Uterus (tissue), 4 donors: ENCODE measurements around the gene ADCY6. TPM values are rescaled to one million over a fixed set of nuclear protein-coding genes. Genes with fewer than 3 reads are reported as not detected.

ENCODE experiments used
- DNase-seq, 2 donors: peaks; one replicate each; pipeline ENCODE4 v3.0.0-alpha.2; 2019 to 2020
- H3K27ac ChIP-seq, 2 donors: fragments of 200-600 bp; sonication (generic); 1 replicate in 1 of 2; 2 replicates in 1 of 2; pipeline ENCODE4 v1.5.1; 2016 to 2018
- H3K27me3 ChIP-seq, 2 donors: fragments of 200-600 bp; sonication (generic); one replicate each; pipeline ENCODE4 v1.5.1; 2018 to 2019; ENCODE audit warnings: control low read depth in 1 of 2
- H3K36me3 ChIP-seq, 2 donors: fragments of 200-600 bp; sonication (generic); one replicate each; pipeline ENCODE4 v1.5.1; 2019; ENCODE audit warnings: control low read depth in 1 of 2
- H3K4me1 ChIP-seq, 2 donors: fragments of 200-600 bp; sonication (generic); one replicate each; pipeline ENCODE4 v1.5.1; 2018 to 2019; ENCODE audit warnings: control low read depth in 1 of 2
- H3K4me3 ChIP-seq, 2 donors: fragments of 200-600 bp; sonication (generic); 1 replicate in 1 of 2; 2 replicates in 1 of 2; pipeline ENCODE4 v1.5.1; 2018 to 2019; ENCODE audit warnings: mild to moderate bottlenecking in 1 of 2
- H3K9me3 ChIP-seq, 2 donors: fragments of 200-600 bp; sonication (generic); one replicate each; pipeline ENCODE4 v1.5.1; 2019; ENCODE audit warnings: control low read depth in 1 of 2
- POLR2A ChIP-seq, 2 donors: fragments of 450-650 bp; IDR thresholded peaks; one replicate each; pipeline ENCODE4 v1.6.1; 2016; ENCODE audit warnings: antibody characterized with exemption in 2 of 2, mild to moderate bottlenecking in 1 of 2, moderate library complexity in 1 of 2
- intact Hi-C: fragments of 100-400 bp; cut with DNase I; formaldehyde crosslinking; loops from one replicate; pipeline ENCODE4 v1.15.1; 2023; ENCODE audit warnings: low total_unique reads
- total RNA-seq, 4 donors: library from RNA; depleted of rRNA in 3 of 4; stranded (reverse); fragments of >200 nt in 3 of 4; gene quantifications; one replicate each; pipeline versions ENCODE4 v1.1.0 to v1.2.4, GENCODE V29; 2014 to 2023
- TF ChIP-seq, protein P1 (sequence below), 4 experiments: fragments of 200-600 bp in 2 of 4; fragments of 450-650 bp in 2 of 4; sonication (generic) in 2 of 4; IDR thresholded peaks; one replicate each; pipeline ENCODE4 v1.5.1; 2016 to 2019; ENCODE audit warnings: antibody characterized with exemption in 4 of 4, mild to moderate bottlenecking in 2 of 4, moderate library complexity in 1 of 4
- donor health status: DM: yes; HTN: yes; CAD: no.

ADCY6 gene
- total RNA-seq, 4 donors from 2014 or later, result 10.6 to 75.8 (median 55.0) TPM

DNA sequence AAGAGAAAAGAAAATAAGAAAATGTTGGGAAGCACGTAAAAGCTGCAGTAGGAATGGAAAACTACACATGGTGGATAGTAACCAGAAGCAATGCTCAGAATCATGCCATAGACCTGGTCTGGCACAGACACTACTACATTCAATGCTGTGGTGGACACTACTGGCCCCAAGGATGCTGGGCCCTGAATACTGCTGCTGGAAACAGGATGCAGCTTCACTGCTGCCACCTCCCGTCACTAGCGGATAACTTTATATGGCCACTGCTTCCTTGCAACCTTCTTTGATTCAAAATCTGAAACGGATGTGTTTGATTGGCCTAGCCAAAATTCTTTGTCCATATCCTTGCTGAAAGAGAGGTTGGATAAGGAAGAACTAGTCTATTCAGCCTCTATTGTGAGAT lies 30.7 kb downstream of the ADCY6 start:
- intact Hi-C loops, result no loop called here
- Histone ChIP-seq H3K4me1 (no peaks in the 10 kb centered on the region), H3K4me3 (no peak overlapping the region), H3K27ac (no peak overlapping the region), H3K27me3 (no peaks in the 10 kb centered on the region), H3K36me3 (no peaks in the 10 kb centered on the region), H3K9me3 (no peaks in the 10 kb centered on the region)
- TF ChIP-seq, protein P1, sequence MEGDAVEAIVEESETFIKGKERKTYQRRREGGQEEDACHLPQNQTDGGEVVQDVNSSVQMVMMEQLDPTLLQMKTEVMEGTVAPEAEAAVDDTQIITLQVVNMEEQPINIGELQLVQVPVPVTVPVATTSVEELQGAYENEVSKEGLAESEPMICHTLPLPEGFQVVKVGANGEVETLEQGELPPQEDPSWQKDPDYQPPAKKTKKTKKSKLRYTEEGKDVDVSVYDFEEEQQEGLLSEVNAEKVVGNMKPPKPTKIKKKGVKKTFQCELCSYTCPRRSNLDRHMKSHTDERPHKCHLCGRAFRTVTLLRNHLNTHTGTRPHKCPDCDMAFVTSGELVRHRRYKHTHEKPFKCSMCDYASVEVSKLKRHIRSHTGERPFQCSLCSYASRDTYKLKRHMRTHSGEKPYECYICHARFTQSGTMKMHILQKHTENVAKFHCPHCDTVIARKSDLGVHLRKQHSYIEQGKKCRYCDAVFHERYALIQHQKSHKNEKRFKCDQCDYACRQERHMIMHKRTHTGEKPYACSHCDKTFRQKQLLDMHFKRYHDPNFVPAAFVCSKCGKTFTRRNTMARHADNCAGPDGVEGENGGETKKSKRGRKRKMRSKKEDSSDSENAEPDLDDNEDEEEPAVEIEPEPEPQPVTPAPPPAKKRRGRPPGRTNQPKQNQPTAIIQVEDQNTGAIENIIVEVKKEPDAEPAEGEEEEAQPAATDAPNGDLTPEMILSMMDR (IDR thresholded peaks at IDR 0.05), result no peak
- TF ChIP-seq POLR2A (IDR thresholded peaks at IDR 0.05), result no peak
- DNase-seq, result no peak

DNA sequence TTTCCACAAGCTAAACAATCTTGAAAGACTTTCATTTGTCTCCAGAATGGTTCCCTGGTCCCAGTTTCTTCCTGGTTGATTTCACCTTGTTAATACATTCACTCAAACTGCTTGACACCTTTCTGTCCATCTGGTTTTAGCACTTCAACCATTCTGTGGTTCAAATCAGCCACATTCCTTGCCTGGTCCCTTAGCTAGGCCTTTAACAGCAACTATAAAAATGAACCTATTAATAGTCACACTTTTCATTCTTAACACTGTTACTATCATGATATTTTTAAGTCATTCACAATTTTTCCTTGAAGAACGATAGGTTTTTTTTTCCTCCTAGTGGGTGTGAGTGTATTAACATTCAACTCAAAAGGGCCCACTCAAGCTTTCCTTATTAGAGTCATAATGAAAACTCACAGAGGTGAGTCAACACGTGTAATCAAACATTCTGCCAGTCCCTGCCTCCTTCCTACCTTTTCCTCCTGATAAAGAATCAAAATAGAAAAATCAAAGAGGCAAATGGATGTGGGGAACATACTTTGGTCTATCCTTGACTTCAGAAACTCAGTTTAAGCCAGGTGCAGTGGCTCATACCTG lies 38.0 kb downstream of the ADCY6 start:
- Histone ChIP-seq H3K27ac (no peak overlapping the region), H3K4me3 (no peak overlapping the region), H3K36me3 (no peaks in the 10 kb centered on the region), H3K9me3 (no peaks in the 10 kb centered on the region), H3K4me1 (no peaks in the 10 kb centered on the region), H3K27me3 (no peaks in the 10 kb centered on the region)
- intact Hi-C loops, result loop anchor here (5.0 kb wide), 1 partner anchor 46 kb away; no protein-coding TSS in a partner anchor
- DNase-seq, result no peak
- no peak for TF ChIP-seq POLR2A (IDR thresholded peaks at IDR 0.05)
- TF ChIP-seq, protein P1 (IDR thresholded peaks at IDR 0.05), result no peak

DNA sequence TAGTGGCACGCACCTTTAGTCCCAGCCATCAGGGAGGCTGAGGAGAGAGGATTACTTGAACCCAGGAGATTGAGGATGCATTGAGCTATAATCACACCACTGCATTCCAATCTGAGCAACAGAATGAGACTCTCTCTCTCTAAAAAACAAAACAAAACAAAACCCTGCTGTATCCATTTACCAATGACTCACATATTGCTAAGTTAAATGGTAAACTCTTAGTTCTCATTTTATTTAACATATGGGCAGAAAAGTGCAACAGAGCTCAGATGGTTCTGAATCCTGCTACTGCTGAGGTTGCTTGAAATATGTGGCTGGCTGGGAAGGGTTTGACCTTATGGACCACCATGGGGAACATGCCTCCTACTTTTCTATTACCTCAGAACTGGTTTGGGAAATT lies 38.7 kb downstream of the ADCY6 start:
- Histone ChIP-seq H3K9me3 (no peaks in the 10 kb centered on the region), H3K4me3 (no peak overlapping the region), H3K27ac (no peak overlapping the region), H3K27me3 (no peaks in the 10 kb centered on the region), H3K4me1 (no peaks in the 10 kb centered on the region), H3K36me3 (no peaks in the 10 kb centered on the region)
- TF ChIP-seq POLR2A (IDR thresholded peaks at IDR 0.05), result no peak
- TF ChIP-seq, protein P1 (IDR thresholded peaks at IDR 0.05), result no peak
- DNase-seq, result no peak
- intact Hi-C loops, result loop anchor here (5.0 kb wide), 1 partner anchor 47 kb away; no protein-coding TSS in a partner anchor

DNA sequence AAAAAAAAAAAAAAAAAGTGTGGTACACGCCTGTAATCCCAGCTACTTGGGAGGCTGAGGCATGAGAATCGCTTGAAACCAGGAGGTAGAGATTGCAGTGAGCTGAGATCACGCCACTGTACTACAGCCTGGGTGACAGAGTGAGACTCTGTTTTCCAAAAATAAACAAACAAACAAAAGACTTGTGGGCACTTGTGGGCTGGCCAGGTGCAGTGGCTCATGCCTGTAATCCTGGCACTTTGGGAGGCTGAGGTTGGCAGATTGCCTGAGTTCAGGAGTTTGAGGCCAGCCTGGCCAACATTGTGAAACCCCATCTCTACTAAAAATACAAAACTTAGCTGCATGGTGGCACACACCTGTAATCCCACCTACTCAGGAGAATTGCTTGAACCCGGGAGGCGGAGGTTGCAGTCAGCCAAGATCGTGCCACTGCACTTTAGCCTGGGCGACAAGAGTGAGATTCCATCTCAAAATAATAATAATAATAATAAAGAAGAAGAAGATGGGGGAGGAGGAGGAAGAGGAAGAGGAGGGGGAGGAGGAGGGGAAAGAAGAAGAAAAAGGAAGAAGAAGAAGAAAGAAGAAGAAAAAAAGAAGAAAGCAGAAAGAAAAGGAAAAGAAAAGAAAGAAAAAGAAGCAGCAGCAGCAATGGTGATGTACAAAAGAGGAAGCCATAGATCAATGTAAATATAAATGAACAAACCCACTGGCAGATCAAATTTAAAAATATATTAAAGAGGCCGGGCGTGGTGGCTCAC lies 44.5 kb downstream of the ADCY6 start:
- intact Hi-C loops, result no loop called here
- H3K36me3 ChIP-seq, result no peaks in the 10 kb centered on the region
- no peak for DNase-seq
- TF ChIP-seq POLR2A (IDR thresholded peaks at IDR 0.05), result no peak
- TF ChIP-seq, protein P1 (IDR thresholded peaks at IDR 0.05), result no peak
- H3K27me3 ChIP-seq, result no peaks in the 10 kb centered on the region
- H3K27ac ChIP-seq, result no peak overlapping the region
- no peak overlapping the region for H3K4me3 ChIP-seq
- no peaks in the 10 kb centered on the region for H3K4me1 ChIP-seq
- no peaks in the 10 kb centered on the region for H3K9me3 ChIP-seq

DNA sequence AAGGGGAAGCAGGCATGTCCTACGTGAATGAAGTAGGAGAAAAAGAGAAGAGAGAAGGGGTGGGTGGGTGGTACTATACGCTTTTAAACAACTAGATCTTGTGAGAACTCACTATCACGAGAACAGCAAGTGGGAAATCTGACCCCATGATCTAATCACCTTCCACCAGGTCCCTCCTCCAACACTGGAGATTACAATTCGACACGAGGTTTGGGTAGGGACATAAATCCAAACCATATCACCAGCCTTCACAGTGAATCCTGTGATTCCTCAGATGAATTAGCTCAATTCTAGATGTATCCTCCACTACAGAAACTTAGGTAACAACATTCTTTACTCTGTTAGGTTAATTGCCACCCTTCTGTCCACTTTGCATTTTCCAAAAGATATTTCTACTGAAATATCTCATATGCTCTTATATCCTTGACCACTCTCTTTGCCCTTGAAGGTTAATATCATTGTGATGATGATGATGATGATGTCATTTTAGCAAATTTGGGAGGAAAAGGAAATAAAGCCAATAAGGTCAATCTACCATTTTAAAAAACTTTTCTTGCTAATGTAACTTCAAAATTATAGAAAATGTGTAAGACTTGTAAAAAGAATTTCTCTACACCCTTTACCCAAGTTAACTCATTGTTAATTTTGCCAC lies 49.1 kb downstream of the ADCY6 start:
- Histone ChIP-seq H3K27ac (no peak overlapping the region), H3K27me3 (no peaks in the 10 kb centered on the region), H3K36me3 (no peaks in the 10 kb centered on the region), H3K4me1 (no peaks in the 10 kb centered on the region), H3K9me3 (no peaks in the 10 kb centered on the region), H3K4me3 (no peak overlapping the region)
- no peak for DNase-seq
- intact Hi-C loops, result no loop called here
- TF ChIP-seq POLR2A (IDR thresholded peaks at IDR 0.05), result no peak
- TF ChIP-seq, protein P1 (IDR thresholded peaks at IDR 0.05), result no peak
